Kasumi-1 (cell line): ENCODE measurements around the gene COL4A2.

ENCODE experiments used
- DNase-seq, 2 experiments: peaks; one replicate each; lab custom pipeline; 2025; lab: John Stamatoyannopoulos, UW

Gene COL4A2

DNA sequence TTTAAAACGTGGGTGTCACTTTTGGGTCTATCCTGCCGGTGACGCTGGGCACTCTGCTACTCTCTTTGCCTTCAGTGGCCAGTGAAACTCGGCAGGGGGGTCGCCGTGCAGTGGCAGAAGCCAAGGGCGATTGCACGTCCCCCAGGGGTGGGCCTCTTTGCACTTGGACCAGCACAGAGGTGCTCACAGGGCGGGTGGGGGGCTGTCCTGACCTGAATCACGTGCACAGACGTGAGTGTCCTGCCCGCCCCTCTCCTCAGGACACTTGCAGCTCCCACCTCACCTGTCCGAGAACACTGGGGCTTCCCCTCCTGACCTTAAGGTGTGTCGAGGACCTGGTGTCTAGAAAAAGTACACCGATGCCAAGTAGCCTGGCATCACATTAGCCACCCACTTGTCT lies 16.3 kb upstream of the COL4A2 start:
- DNase-seq = no peak

DNA sequence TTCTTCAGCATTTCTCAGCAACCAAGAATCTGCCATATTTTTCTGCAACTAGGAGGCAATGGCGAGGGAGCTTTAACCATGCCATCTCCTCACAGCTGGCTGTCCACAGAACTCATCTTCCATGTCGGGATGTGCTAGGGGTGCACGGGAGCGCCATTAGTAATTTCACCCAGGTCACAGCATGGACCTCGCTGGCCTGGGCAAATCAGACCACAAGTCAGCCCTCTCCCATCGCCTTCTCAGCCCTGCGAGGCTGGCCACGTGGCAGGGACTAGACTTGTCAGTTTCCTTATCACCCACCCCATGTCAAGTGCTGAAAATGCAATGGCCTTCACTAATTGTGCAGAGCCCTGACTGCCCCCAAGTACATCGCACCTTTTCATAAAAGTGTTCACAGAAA lies 15.8 kb upstream of the COL4A2 start:
- DNase-seq = no peak

DNA sequence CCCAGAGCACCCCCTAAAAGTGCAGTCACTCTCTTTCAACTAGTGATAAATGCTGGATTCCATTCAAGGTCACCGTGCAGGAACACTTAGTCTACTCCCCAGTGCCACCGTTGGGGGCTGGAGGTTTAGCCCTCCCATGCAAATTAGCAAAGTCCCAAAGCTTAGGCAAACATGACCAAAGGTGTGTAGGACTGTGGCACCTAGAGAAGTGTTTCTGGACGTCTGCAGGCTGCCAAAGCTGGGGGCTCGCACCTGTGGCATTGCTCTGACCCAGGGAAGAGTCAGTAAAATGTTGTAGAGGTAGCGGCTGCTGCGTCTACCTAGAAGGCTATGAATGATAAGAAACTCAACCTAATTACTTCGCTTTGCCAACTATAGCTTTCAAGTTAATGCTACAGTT lies 14.0 kb upstream of the COL4A2 start:
- DNase-seq = no peak

GRCh38 chr13:110293649-110294048 lies 13.4 kb upstream of the COL4A2 start:
- no peak for DNase-seq

DNA sequence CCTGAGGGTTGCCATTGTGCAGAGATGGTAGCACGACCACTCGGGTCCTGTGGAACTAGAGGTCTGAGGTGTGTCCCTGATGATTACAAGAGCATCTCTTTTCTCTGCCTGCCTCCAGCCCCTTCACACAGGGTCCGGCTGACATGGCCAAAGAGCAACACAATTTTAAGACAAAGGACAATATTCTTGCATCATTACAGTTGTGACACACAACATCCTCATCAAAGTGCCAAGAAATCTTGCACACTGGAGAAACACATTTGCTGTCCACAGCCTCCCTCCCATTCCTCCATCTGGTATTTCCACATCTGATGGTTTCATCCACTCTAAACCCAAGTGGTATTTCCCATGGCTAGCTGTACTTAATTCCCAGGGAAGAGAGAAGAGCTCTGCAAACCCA lies 12.9 kb upstream of the COL4A2 start:
- no peak for DNase-seq

- DNase-seq = no peak
These were observed 12.5 kb upstream of the COL4A2 start for GRCh38 chr13:110294622-110295021.

- DNase-seq = no peak
These were observed 10.1 kb upstream of the COL4A2 start for GRCh38 chr13:110297011-110297410.

GRCh38 chr13:110297766-110298504 lies 9.1 kb upstream of the COL4A2 start:
- no peak for DNase-seq

DNA sequence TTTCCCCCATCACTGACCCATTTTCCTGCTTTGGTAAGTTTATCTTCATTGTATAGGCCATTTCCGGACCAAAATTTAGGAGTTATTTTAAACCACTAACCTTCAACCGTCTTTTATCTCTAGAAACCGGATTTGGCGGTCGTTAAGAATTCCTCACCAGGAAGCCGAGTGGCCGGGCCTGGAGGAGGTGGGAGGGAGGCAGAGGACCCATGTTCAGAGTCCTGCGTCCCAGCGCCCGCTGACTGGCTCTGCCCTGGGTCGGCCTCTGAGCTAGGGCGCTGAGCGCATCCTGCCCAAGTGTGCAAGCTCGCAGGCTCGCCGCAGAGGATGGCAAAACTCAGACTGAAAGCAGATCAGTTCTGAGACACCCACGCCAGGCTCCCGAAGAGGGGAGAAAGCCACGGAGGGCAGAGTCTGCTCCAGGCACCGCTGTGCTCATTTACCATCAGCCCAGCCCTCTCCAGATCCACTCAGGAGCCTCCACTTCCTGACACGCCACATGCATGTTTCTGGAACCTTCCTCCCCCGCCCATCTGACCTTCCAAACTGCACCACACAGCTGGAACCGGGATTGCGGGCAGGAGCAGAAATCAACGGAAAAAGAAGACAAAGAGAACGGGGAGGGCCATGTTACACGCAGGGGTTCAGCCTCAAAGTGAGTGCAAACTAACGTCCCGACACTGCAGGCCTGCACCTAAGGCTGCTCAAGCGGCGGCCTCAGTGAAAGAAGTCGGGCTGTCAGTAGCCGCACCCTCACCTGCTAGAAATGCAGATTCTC lies 8.4 kb upstream of the COL4A2 start:
- DNase-seq = peak; percentile 5

DNA sequence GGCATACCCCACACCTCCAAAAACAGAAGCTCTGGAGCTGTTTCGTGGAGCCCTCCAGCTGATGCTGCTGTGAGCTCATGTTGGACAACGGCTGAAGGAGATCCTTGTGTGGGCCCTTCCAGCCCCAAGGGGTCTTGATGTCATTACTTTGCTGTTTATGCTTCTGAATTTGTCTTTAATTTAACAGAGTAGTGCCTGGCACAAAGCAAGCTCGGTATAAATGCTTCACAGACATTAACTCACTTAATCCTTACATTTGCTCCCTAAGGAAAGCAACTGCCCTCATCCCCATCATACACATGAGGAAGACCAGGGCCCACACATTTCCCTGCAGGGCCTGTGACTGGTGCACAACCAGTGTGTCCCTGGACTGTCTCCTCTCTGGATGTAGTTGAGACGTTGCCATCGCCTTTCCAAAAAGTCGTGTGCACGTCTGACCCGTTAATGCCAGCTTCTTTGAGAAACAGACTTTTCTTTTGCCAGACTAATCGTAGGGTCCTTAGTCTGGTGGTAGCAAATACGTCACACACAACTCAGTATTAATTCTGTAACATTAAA lies 7.7 kb upstream of the COL4A2 start:
- DNase-seq = no peak

GRCh38 chr13:110300090-110300815 lies 6.8 kb upstream of the COL4A2 start:
- DNase-seq = no peak

GRCh38 chr13:110301083-110301482 lies 6.0 kb upstream of the COL4A2 start:
- DNase-seq = no peak

DNA sequence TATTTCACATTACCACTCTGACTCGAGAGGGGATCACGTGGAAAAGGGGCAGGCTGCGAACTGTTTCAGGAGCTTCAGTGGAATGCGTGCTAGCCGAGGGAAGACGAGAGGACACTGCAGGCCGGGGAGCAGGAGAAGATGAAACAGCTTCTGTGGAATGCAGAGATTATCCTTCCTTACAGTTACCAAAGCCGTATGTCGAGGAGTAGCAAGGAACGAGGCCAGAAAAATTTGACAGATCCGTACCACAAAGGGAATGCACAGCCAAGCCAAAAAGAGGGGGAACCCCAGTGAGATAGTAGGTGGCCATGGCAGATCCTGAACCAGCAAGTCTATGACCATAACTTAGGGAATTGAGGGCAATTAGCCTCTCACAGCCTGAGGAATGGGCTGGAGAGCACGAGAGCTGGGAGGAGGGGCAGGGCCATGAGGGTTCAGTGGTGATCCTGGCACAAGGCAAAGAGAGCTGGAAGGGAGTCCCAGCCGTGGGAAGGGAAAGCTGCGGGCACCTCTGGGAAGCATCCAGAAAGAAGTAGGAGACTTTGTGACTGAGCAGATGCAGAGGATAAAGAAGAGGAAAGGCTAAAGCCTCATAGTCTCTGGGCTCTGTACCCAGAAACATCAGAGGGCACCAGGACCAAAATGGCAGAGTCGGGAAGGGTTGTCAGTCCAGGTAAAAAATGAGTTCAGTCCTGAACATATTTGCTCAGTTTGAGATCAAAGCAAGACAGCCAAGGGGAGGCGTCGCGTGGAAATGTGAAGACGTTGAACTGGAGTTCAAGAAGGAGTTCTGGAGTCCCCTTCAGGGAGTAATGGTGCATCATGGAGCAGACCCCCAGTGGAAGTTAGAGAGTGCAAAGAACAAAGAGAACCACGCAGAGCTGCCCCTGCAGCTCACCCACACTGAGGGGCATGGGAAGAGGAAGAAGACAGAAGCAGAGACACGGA lies 5.2 kb upstream of the COL4A2 start:
- DNase-seq = no peak

- no peak for DNase-seq
These were observed 4.1 kb upstream of the COL4A2 start for GRCh38 chr13:110302997-110303396.

GRCh38 chr13:110303644-110304043 lies 3.4 kb upstream of the COL4A2 start:
- no peak for DNase-seq

- DNase-seq = no peak
These were observed 2.8 kb upstream of the COL4A2 start for GRCh38 chr13:110304256-110304655.

- DNase-seq = no peak
These were observed 2.1 kb upstream of the COL4A2 start for GRCh38 chr13:110305001-110305400.

- no peak for DNase-seq
These were observed 1.5 kb upstream of the COL4A2 start for GRCh38 chr13:110305544-110305943.

- DNase-seq = peak in 1 of 2 experiments; percentile 3
These were observed 1.1 kb upstream of the COL4A2 start for GRCh38 chr13:110305949-110306339.

GRCh38 chr13:110306340-110306959 lies 634 bp upstream of the COL4A2 start:
- no peak for DNase-seq
